Activated CD4-positive, alpha-beta memory T cell treated with anti-CD3 and anti-CD28 coated beads for 36 hours (primary cell): ENCODE measurements around the gene C1QL4. TPM values are rescaled to one million over a fixed set of nuclear protein-coding genes. Genes with fewer than 3 reads are reported as not detected.

Experiments used
- CTCF ChIA-PET: fragments of 350-600 bp; sonication (Branson Sonifier 250); formaldehyde crosslinking; loops from one replicate; lab custom pipeline; 2021; ENCODE audit warnings: antibody characterized with exemption, inconsistent platforms; lab: Charles Lee
- POLR2A ChIA-PET: fragments of 350-600 bp; sonication (Branson Sonifier 250); formaldehyde crosslinking; loops from one replicate; lab custom pipeline; 2021; ENCODE audit warnings: antibody characterized with exemption; lab: Charles Lee
- DNase-seq: peaks from one replicate; pipeline ENCODE4 v3.0.0-alpha.2; 2020
- H3K27ac Mint-ChIP-seq: one replicate; pipeline ENCODE4 v1.8.0; 2021; ENCODE audit warnings: mixed read lengths
- H3K27me3 Mint-ChIP-seq: one replicate; pipeline ENCODE4 v1.8.0; 2021; ENCODE audit warnings: mixed read lengths
- H3K36me3 Mint-ChIP-seq: one replicate; pipeline ENCODE4 v1.8.0; 2021; ENCODE audit warnings: mixed read lengths
- H3K4me1 Mint-ChIP-seq: one replicate; pipeline ENCODE4 v1.8.0; 2021; ENCODE audit warnings: low read depth, mixed read lengths
- H3K4me3 Mint-ChIP-seq: one replicate; pipeline ENCODE4 v1.8.0; 2021; ENCODE audit warnings: mild to moderate bottlenecking, mixed read lengths
- H3K9me3 Mint-ChIP-seq: one replicate; pipeline ENCODE4 v1.8.0; 2021; ENCODE audit warnings: mixed read lengths
- intact Hi-C: fragments of 100-400 bp; cut with micrococcal nuclease; formaldehyde crosslinking; loops from one replicate; pipeline ENCODE4 v1.15.1; 2023
- total RNA-seq, 2 experiments: library from RNA; stranded (reverse); gene quantifications; one replicate each; pipeline ENCODE4 v1.2.3, GENCODE V29; 2021

C1QL4 gene
- total RNA-seq, 2 experiments from 2014 or later = not detected

DNA sequence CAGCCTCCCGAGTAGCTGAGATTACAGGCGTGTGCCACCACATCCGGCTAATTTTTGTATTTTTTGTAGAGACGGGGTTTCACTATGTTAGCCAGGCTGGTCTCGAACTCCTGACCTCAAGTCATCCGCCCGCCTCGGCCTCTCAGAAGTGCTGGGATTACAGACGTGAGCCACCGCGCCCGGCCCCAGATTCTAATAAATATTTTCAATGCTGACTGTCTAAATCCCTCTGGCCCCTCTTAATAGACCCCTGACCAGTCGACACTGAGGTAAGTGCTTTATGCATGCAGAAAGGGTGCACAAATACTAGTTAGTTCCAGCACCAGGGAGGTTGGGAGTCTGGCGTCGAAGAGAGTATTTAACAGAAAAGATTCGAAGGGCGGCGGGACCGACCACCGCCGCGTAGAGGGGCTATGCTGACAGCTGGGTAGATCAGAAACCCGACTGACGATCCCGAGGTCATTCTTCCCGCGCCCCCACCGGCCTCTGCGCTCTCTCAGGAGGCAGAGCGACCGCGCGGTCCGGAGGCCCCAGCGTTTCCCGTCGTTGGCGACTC, 29.2 kb upstream of the C1QL4 start:
- CTCF ChIA-PET = interaction anchor here (0.8 to 11.5 kb wide), 14 partner anchors 7 to 257 kb away, joined by 3 to 428 read pairs (median 5); partner anchors contain the start of genes DNAJC22, PRPF40B and TROAP
- Mint-ChIP-seq H3K36me3 (no peaks in the 10 kb centered on the region), H3K27ac (peak overlapping the region; percentile 95), H3K4me1 (peaks cover 23% of the 10 kb centered on the region), H3K9me3 (no peaks in the 10 kb centered on the region), H3K27me3 (peaks cover 2% of the 10 kb centered on the region), H3K4me3 (peak overlapping the region; percentile 95)
- POLR2A ChIA-PET = interaction anchor here (0.9 to 2.2 kb wide), 14 partner anchors 8 to 341 kb away, joined by 3 to 14 read pairs (median 6); partner anchors contain the start of genes DNAJC22, FMNL3, MCRS1 and PRPF40B
- intact Hi-C loops = loop anchor here (2.0 to 5.0 kb wide), 4 partner anchors 86 to 256 kb away; partner anchors contain the start of genes MCRS1, PRPF40B and TUBA1A
- no peak for DNase-seq

DNA sequence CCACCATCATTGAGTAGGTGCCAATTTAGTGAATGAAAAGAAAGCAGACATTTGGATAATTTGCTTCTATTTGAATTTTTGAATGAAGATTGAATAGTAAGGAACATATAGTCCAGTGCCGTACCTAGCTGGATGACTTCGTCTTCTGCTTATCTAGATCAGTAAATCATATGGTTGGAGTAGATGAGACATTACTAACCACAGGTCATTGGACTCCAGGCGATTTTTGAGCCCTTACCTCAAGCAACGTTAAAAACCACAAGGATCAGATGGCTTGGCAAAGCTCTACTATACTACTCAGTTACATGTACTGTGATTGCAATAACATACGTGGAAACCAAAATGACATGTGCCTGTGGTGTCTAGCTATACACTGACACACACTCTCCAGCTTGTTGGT, 28.6 kb upstream of the C1QL4 start:
- H3K4me1 Mint-ChIP-seq = peaks cover 23% of the 10 kb centered on the region
- peaks cover 4% of the 10 kb centered on the region for H3K27me3 Mint-ChIP-seq
- ChIA-PET POLR2A (interaction anchor here (0.5 to 2.2 kb wide), 4 partner anchors 19 to 258 kb away, joined by 3 to 12 read pairs (median 10); partner anchors contain the start of genes DNAJC22, PRPF40B and TROAP), CTCF (interaction anchor here (0.7 to 11.5 kb wide), 8 partner anchors 9 to 258 kb away, joined by 3 to 428 read pairs (median 11); partner anchors contain the start of genes DNAJC22 and PRPF40B)
- no peak overlapping the region for H3K4me3 Mint-ChIP-seq
- no peaks in the 10 kb centered on the region for H3K36me3 Mint-ChIP-seq
- no peak for DNase-seq
- intact Hi-C loops = loop anchor here (5.0 kb wide), 2 partner anchors 87 to 257 kb away; partner anchors contain the start of gene PRPF40B
- no peak overlapping the region for H3K27ac Mint-ChIP-seq
- H3K9me3 Mint-ChIP-seq = no peaks in the 10 kb centered on the region

- Mint-ChIP-seq H3K9me3 (no peaks in the 10 kb centered on the region), H3K36me3 (no peaks in the 10 kb centered on the region), H3K4me1 (peaks cover 22% of the 10 kb centered on the region), H3K27ac (no peak overlapping the region), H3K27me3 (peaks cover 4% of the 10 kb centered on the region), H3K4me3 (no peak overlapping the region)
- ChIA-PET CTCF (interaction anchor here (0.7 to 11.5 kb wide), 6 partner anchors 8 to 148 kb away, joined by 3 to 428 read pairs (median 18); partner anchors contain the start of gene DNAJC22), POLR2A (interaction anchor here (0.5 kb wide), 1 partner anchor 123 kb away, joined by 3 read pairs; no protein-coding TSS in a partner anchor)
- intact Hi-C loops = loop anchor here (5.0 kb wide), 2 partner anchors 87 to 257 kb away; partner anchors contain the start of gene PRPF40B
- DNase-seq = no peak
Observed at GRCh38 chr12:49364989-49365388, 28.0 kb upstream of the C1QL4 start.

- no peak overlapping the region for H3K4me3 Mint-ChIP-seq
- ChIA-PET CTCF (interaction anchor here (1.3 to 11.5 kb wide), 2 partner anchors 40 to 151 kb away, joined by 3 to 428 read pairs; no protein-coding TSS in a partner anchor), POLR2A (no interaction called here)
- no peak for DNase-seq
- no peaks in the 10 kb centered on the region for H3K36me3 Mint-ChIP-seq
- H3K4me1 Mint-ChIP-seq = peaks cover 10% of the 10 kb centered on the region
- intact Hi-C loops = no loop called here
- peaks cover 16% of the 10 kb centered on the region for H3K27me3 Mint-ChIP-seq
- no peak overlapping the region for H3K27ac Mint-ChIP-seq
- no peaks in the 10 kb centered on the region for H3K9me3 Mint-ChIP-seq
Observed at GRCh38 chr12:49362077-49362476, 25.1 kb upstream of the C1QL4 start.

DNA sequence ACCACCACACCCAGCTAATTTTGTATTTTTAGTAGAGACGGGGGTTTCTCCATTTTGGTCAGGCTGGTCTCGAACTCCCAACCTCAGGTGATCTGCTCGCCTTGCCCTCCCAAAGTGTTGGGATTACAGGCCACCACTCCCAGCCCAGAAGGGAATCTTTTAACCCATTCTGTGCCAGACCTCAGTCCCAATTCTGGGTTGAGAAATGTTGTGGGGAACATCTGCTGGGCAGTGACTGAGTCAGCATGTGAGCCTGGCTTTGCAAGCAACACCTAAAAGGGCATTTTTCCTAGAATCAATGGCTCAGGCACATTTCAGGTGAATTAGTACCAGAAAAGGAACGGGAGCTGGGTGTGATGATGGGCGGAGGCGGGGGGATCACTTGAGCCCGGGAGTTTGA, 22.7 kb upstream of the C1QL4 start:
- DNase-seq = no peak
- Mint-ChIP-seq H3K36me3 (no peaks in the 10 kb centered on the region), H3K9me3 (no peaks in the 10 kb centered on the region), H3K27me3 (peaks cover 21% of the 10 kb centered on the region), H3K4me3 (no peak overlapping the region), H3K27ac (no peak overlapping the region), H3K4me1 (peaks cover 5% of the 10 kb centered on the region)
- CTCF ChIA-PET = interaction anchor here (1.0 to 11.5 kb wide), 18 partner anchors 7 to 262 kb away, joined by 3 to 428 read pairs (median 14); partner anchors contain the start of genes DNAJC22, KCNH3, PRPH and SPATS2
- POLR2A ChIA-PET = no interaction called here
- intact Hi-C loops = loop anchor here (5.0 kb wide), 1 partner anchor 348 kb away; the partner anchor contains the start of gene FMNL3

- Mint-ChIP-seq H3K27me3 (peaks cover 21% of the 10 kb centered on the region), H3K27ac (no peak overlapping the region), H3K36me3 (no peaks in the 10 kb centered on the region), H3K4me3 (no peak overlapping the region), H3K9me3 (no peaks in the 10 kb centered on the region), H3K4me1 (peaks cover 5% of the 10 kb centered on the region)
- intact Hi-C loops = loop anchor here (1.0 to 5.0 kb wide), 3 partner anchors 156 to 349 kb away; partner anchors contain the start of gene FMNL3
- DNase-seq = peak; percentile 69
- ChIA-PET POLR2A (interaction anchor here (0.8 to 1.6 kb wide), 3 partner anchors 8 to 155 kb away, joined by 3 to 14 read pairs (median 5); partner anchors contain the start of gene SPATS2), CTCF (interaction anchor here (0.6 to 11.5 kb wide), 65 partner anchors 8 to 1160 kb away, joined by 3 to 428 read pairs (median 5); partner anchors contain the start of genes DNAJC22, FAIM2, KCNH3 and PRPF40B)
Observed at GRCh38 chr12:49358483-49359141, 21.6 kb upstream of the C1QL4 start.

- peaks cover 5% of the 10 kb centered on the region for H3K4me1 Mint-ChIP-seq
- intact Hi-C loops = loop anchor here (5.0 kb wide), 1 partner anchor 350 kb away; the partner anchor contains the start of gene FMNL3
- H3K27me3 Mint-ChIP-seq = peaks cover 21% of the 10 kb centered on the region
- no peaks in the 10 kb centered on the region for H3K9me3 Mint-ChIP-seq
- no peak overlapping the region for H3K27ac Mint-ChIP-seq
- CTCF ChIA-PET = interaction anchor here (0.5 to 11.5 kb wide), 26 partner anchors 9 to 391 kb away, joined by 3 to 428 read pairs (median 7); partner anchors contain the start of genes DNAJC22, PRPH, SPATS2 and TROAP
- POLR2A ChIA-PET = interaction anchor here (0.6 to 1.2 kb wide), 4 partner anchors 10 to 157 kb away, joined by 3 to 6 read pairs (median 4); partner anchors contain the start of gene SPATS2
- DNase-seq = no peak
- H3K4me3 Mint-ChIP-seq = no peak overlapping the region
- no peaks in the 10 kb centered on the region for H3K36me3 Mint-ChIP-seq
Observed at GRCh38 chr12:49357103-49357678, 20.2 kb upstream of the C1QL4 start.

- no peaks in the 10 kb centered on the region for H3K9me3 Mint-ChIP-seq
- POLR2A ChIA-PET = no interaction called here
- intact Hi-C loops = loop anchor here (5.0 kb wide), 1 partner anchor 351 kb away; the partner anchor contains the start of gene FMNL3
Observed at GRCh38 chr12:49355913-49356312, 18.9 kb upstream of the C1QL4 start.

GRCh38 chr12:49352351-49352750, 15.4 kb upstream of the C1QL4 start:
- intact Hi-C loops = no loop called here
- Mint-ChIP-seq H3K27ac (no peak overlapping the region), H3K27me3 (peaks cover 25% of the 10 kb centered on the region), H3K36me3 (no peaks in the 10 kb centered on the region), H3K4me3 (no peak overlapping the region), H3K9me3 (no peaks in the 10 kb centered on the region), H3K4me1 (peaks cover 2% of the 10 kb centered on the region)
- POLR2A ChIA-PET = no interaction called here
- CTCF ChIA-PET = interaction anchor here (0.5 to 1.6 kb wide), 8 partner anchors 10 to 177 kb away, joined by 3 to 12 read pairs (median 4); partner anchors contain the start of gene PRPH
- no peak for DNase-seq

More at GRCh38 chr12:49355913-49356312, 18.9 kb upstream of the C1QL4 start:
- peaks cover 21% of the 10 kb centered on the region for H3K27me3 Mint-ChIP-seq
- no peaks in the 10 kb centered on the region for H3K36me3 Mint-ChIP-seq
- H3K27ac Mint-ChIP-seq = no peak overlapping the region
- H3K4me3 Mint-ChIP-seq = no peak overlapping the region
- H3K4me1 Mint-ChIP-seq = peaks cover 5% of the 10 kb centered on the region
- no peak for DNase-seq
- CTCF ChIA-PET = interaction anchor here (0.6 to 6.8 kb wide), 4 partner anchors 8 to 223 kb away, joined by 3 to 98 read pairs (median 9); partner anchors contain the start of genes DNAJC22 and SPATS2

GRCh38 chr12:49349266-49349665, 12.3 kb upstream of the C1QL4 start:
- H3K27ac Mint-ChIP-seq = no peak overlapping the region
- H3K4me3 Mint-ChIP-seq = no peak overlapping the region
- peaks cover 21% of the 10 kb centered on the region for H3K4me1 Mint-ChIP-seq
- DNase-seq = no peak
- intact Hi-C loops = no loop called here
- no peaks in the 10 kb centered on the region for H3K9me3 Mint-ChIP-seq
- H3K27me3 Mint-ChIP-seq = peaks cover 42% of the 10 kb centered on the region
- ChIA-PET POLR2A (no interaction called here), CTCF (interaction anchor here (0.8 to 6.5 kb wide), 8 partner anchors 9 to 165 kb away, joined by 3 to 149 read pairs (median 42); partner anchors contain the start of genes C1QL4, PRPH and SPATS2)
- H3K36me3 Mint-ChIP-seq = no peaks in the 10 kb centered on the region

DNA sequence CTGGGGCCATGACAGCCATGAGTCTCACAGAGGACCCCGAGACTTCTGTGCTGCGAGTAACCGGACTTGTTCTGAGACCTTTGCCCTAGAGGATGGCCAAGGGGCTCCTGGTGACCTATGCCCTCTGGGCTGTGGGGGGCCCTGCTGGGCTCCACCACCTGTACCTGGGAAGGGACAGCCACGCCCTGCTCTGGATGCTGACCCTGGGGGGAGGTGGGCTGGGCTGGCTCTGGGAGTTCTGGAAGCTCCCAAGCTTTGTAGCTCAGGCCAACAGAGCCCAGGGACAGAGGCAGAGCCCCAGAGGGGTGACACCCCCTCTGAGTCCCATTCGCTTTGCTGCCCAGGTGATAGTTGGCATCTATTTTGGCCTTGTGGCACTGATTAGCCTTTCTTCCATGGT, 11.8 kb upstream of the C1QL4 start:
- POLR2A ChIA-PET = no interaction called here
- CTCF ChIA-PET = interaction anchor here (1.0 to 6.5 kb wide), 11 partner anchors 10 to 219 kb away, joined by 3 to 149 read pairs (median 38); partner anchors contain the start of genes C1QL4, MCRS1, PRPH and SPATS2
- Mint-ChIP-seq H3K9me3 (no peaks in the 10 kb centered on the region), H3K4me3 (no peak overlapping the region), H3K27ac (no peak overlapping the region), H3K4me1 (peaks cover 26% of the 10 kb centered on the region), H3K36me3 (no peaks in the 10 kb centered on the region), H3K27me3 (peaks cover 46% of the 10 kb centered on the region)
- DNase-seq = no peak
- intact Hi-C loops = no loop called here
